ENCODE data around the gene UHRF2.

GRCh38 chr9:6538666-6539071, 125.7 kb downstream of the UHRF2 start:
- TF ChIP-seq POLR2AphosphoS5 (IDR thresholded peaks at IDR 0.05; ENCODE audit: low read depth, low read length): no peak
- no peak for TF ChIP-seq POLR2A (IDR thresholded peaks at IDR 0.05; ENCODE audit: low read depth, low read length)
- TF ChIP-seq SPI1 (IDR thresholded peaks at IDR 0.05; ENCODE audit: low read depth, low read length): no peak
- TF ChIP-seq TAF1 (IDR thresholded peaks at IDR 0.05; ENCODE audit: low read depth, low read length): no peak
